Stimulated activated naive B cell treated with anti-CD40 and anti-IgM and Interleukin-4, amounts not matched to agents 10 μg/mL and 1 μg/mL and 100 μg/mL, for 72 hours (primary cell): ENCODE data around the gene SAMD11.
A peak's percentile ranks its signal among the peaks of the same experiment; 100 is the strongest.
"Not testable (repeated sequence)": the region's sequence is repeated elsewhere in the genome, so short reads cannot be mapped to it uniquely, and the experiment has no call there.

Experiments used
- ATAC-seq, 2 donors: fragments of 150-1000 bp; cut with Tn5 transposase; replicated peaks; 2 replicates each; pipeline ENCODE4 v1.10.0; 2021; ENCODE audit warnings: moderate library complexity in 1 of 2
- DNase-seq: peaks from one replicate; pipeline ENCODE4 v3.0.0; 2021
- H3K27ac Mint-ChIP-seq: one replicate; pipeline ENCODE4 v1.8.0; 2022; ENCODE audit warnings: mild to moderate bottlenecking, mixed read lengths
- H3K27me3 Mint-ChIP-seq, 2 donors: one replicate each; pipeline ENCODE4 v1.8.0; 2022; ENCODE audit warnings: mixed read lengths in 2 of 2
- H3K36me3 Mint-ChIP-seq, 2 donors: one replicate each; pipeline ENCODE4 v1.8.0; 2022; ENCODE audit warnings: mixed read lengths in 2 of 2, mild to moderate bottlenecking in 1 of 2
- H3K4me1 Mint-ChIP-seq, 2 donors: one replicate each; pipeline ENCODE4 v1.8.0; 2022; ENCODE audit warnings: mixed read lengths in 2 of 2, mild to moderate bottlenecking in 1 of 2
- H3K4me3 Mint-ChIP-seq, 2 donors: one replicate each; pipeline ENCODE4 v1.8.0; 2022; ENCODE audit warnings: mild to moderate bottlenecking in 2 of 2, mixed read lengths in 2 of 2, moderate library complexity in 1 of 2
- H3K9me3 Mint-ChIP-seq, 2 donors: one replicate each; pipeline ENCODE4 v1.8.0; 2022; ENCODE audit warnings: mixed read lengths in 2 of 2, mild to moderate bottlenecking in 1 of 2

Gene SAMD11

DNA sequence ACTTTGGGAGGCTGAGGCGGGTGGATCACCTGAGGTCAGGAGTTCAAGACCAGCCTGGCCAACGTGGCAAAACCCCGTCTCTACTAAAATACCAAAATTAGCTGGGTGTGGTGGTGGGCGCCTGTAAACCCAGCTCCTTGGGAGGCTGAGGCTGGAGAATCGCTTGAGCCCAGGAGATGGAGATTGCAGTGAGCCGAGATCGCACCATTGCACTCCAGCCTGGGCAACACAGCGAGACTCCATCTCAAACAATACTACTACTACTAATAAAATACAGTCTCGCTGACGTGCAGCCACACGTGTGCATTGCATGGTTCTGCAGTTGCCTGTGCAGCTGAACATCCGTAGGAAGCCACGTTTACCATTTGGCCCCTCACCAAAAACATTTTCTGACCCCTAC lies 23.1 kb downstream of the SAMD11 start:
- not testable (repeated sequence) for ATAC-seq, H3K27ac Mint-ChIP-seq, H3K4me3 Mint-ChIP-seq, H3K9me3 Mint-ChIP-seq, H3K27me3 Mint-ChIP-seq, DNase-seq
- Mint-ChIP-seq H3K4me1 (peaks cover 4 to 10% of the 10 kb centered on the region in 2 donors), H3K36me3 (peaks cover 63 to 73% of the 10 kb centered on the region in 2 donors)

DNA sequence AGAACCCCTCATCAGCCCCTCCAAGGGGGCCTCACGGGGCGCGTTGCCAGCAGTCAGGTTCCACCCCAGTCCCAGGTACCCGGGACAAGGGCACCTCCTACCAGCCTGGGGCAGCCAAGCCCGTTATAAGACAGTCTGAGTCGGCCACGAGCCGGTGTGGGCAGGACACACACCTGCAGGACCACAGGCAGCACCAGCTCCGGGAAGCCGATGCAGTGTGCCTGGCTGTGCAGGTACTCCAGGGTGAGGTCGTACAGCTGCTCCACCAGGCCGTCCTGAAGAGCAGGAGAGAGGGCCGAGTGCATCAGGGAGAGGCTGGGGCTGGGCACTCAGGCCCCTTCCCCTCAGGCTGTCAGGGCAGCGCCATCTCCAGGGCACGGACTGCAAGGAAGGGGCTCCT lies 24.2 kb downstream of the SAMD11 start:
- DNase-seq: no peak
- Mint-ChIP-seq H3K27me3 (peaks cover 0 to 5% of the 10 kb centered on the region in 2 donors), H3K9me3 (no peaks in the 10 kb centered on the region), H3K36me3 (peaks cover 66 to 79% of the 10 kb centered on the region in 2 donors), H3K27ac (no peak overlapping the region), H3K4me1 (peaks cover 6 to 9% of the 10 kb centered on the region in 2 donors), H3K4me3 (no peak overlapping the region)
- ATAC-seq: no peak

DNA sequence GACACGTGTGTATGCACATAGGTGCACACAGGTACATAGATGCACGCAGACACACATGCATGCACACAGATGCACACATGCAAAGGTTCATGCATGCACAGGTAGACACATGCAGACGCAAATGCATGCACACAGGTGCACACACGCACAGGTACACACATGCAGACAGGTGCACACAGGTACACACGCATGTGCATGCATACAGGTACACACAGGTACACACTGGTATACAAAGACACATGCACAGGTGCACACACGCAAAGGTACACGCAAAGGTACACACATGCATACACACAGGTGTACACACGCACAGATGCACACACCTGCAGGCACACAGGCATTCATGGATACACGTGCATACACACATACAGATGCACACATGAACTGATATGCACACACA lies 26.5 kb downstream of the SAMD11 start:
- Mint-ChIP-seq H3K27me3 (no peaks in the 10 kb centered on the region), H3K27ac (no peak overlapping the region), H3K4me3 (no peak overlapping the region), H3K9me3 (no peaks in the 10 kb centered on the region), H3K4me1 (peaks cover 8 to 15% of the 10 kb centered on the region in 2 donors), H3K36me3 (peaks cover 74 to 88% of the 10 kb centered on the region in 2 donors)
- ATAC-seq (no peak), DNase-seq (no peak)

DNA sequence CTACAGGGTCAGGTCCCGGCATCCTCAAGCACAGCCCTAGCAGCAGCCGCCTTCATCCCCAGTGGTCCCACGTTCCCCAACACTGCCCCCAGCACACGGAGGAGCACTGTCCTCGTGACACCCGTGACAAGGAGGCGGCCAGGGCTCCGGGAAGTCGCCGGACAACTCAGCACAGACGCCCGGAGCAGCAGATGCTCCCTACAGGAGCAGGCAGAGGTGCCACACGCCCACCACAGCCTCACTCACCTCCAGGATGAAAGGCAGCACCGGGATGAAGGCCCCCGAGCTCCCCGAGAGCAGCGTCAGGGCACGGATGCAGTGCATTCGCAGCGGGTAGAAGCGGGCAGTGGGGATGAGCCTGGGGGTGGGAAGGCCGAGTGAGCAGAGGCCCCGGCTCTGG lies 27.2 kb downstream of the SAMD11 start:
- Mint-ChIP-seq H3K27me3 (no peaks in the 10 kb centered on the region), H3K4me1 (peaks cover 10 to 16% of the 10 kb centered on the region in 2 donors), H3K36me3 (peaks cover 74 to 85% of the 10 kb centered on the region in 2 donors), H3K27ac (no peak overlapping the region), H3K9me3 (no peaks in the 10 kb centered on the region), H3K4me3 (no peak overlapping the region)
- ATAC-seq (no peak), DNase-seq (no peak)

DNA sequence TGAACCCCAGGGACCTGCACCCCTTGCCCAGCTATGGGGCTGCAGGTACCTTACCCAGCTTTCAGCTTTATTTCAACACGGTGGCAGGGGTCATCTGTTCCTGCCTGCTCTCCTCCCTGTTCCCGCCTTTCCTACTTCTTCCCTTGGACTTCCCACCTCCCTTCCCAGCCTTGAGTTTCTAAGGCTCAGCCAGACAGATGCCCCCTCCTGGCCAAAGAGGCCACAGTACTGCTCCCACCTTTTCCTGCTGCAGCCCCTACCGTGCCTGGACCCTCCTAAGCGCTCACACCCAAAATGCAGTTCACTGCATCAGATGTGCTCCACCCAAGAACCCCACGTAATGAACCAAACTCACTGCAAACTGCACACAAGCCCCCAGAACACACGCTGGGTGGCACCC lies 27.6 kb downstream of the SAMD11 start:
- Mint-ChIP-seq H3K36me3 (peaks cover 71 to 84% of the 10 kb centered on the region in 2 donors), H3K4me1 (peaks cover 10 to 18% of the 10 kb centered on the region in 2 donors), H3K4me3 (no peak overlapping the region), H3K9me3 (no peaks in the 10 kb centered on the region), H3K27ac (no peak overlapping the region), H3K27me3 (no peaks in the 10 kb centered on the region)
- DNase-seq (no peak), ATAC-seq (no peak)

DNA sequence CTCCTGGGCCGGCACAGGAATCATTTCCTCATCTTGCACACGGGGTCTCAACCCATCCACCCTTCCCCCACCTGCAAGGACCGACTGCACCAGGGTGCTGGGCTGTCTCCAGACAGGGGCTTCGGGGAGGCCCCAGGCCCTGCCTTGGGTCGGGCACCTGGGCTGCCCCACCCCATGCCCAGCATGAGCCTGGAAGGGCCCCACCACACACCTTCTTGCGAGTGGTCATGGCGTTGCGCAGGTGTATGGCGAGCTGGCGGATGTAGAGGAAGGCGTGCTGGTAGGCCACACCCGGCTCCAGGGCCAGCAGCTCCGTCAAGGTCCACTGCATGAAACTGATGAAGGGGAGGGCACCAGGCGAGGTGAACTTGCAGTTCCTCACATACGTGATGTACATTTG lies 28.5 kb downstream of the SAMD11 start:
- ATAC-seq: no peak
- peaks cover 14 to 27% of the 10 kb centered on the region in 2 donors for H3K4me1 Mint-ChIP-seq
- no peak overlapping the region for H3K27ac Mint-ChIP-seq
- H3K27me3 Mint-ChIP-seq: no peaks in the 10 kb centered on the region
- no peaks in the 10 kb centered on the region for H3K9me3 Mint-ChIP-seq
- DNase-seq: no peak
- no peak overlapping the region for H3K4me3 Mint-ChIP-seq
- H3K36me3 Mint-ChIP-seq: peaks cover 70 to 83% of the 10 kb centered on the region in 2 donors

DNA sequence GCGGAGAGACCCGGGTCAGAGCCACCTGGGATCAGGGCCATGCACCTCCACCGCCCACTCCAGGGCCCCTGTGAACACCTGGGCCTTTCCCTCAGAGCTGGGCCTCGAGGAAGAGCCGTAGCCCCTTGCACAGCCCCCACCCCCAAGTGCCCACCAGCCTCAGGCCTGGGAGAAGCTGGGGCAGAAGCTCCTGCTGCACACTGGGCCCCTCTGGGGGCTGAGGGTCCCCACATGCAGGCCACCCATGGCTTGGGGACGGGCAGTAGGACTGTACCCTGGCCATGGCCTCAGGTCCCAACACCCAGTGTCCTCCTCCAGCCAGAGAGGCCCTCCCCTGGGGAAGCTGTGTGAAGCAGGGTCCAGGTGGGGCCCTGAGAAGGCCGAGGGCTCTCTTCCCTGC lies 28.9 kb downstream of the SAMD11 start:
- ATAC-seq: no peak
- DNase-seq: no peak

DNA sequence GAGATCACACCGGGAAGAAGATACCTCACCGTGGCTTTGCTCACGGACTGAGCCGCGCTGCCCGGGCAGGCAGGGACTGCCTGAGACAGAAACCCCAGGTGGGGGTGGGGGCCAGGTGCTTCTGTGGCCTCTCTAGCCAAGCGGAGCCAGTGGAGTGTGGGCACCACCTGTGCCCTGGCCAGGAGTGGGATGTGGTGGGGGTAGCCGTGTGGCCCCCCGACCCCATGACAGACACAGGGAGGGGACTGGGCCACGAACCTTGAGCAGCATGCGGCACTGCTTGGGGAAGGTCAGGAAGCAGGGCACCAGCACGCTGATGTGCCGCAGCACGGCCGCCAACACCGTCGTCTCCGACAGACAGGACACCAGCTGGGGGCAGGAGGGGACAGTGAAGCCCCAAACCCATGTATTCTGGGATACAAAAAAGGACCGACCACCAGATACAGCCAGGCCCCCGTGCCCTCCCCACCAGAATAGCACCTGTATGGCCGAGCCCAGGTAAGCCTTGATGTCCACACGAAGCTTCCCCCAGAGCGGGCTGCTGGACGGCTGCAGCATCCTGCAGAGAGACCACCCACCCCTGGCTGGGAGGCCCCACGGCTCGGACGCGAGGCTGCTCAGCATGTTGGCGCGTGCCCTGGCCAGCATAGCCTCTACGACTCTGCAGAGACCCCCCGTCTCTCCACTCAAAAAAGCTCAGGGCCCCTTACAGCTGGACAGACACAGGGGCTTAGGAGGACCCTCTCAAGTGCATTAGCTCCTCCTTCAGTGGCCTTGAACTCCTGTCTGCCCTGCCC lies 30.0 kb downstream of the SAMD11 start:
- Mint-ChIP-seq H3K36me3 (peaks cover 62 to 78% of the 10 kb centered on the region in 2 donors), H3K4me1 (peaks cover 23 to 40% of the 10 kb centered on the region in 2 donors), H3K4me3 (no peak overlapping the region), H3K9me3 (no peaks in the 10 kb centered on the region), H3K27me3 (no peaks in the 10 kb centered on the region), H3K27ac (no peak overlapping the region)
- ATAC-seq: no peak
- DNase-seq: no peak

More for the DNA sequence above, 28.9 kb downstream of the SAMD11 start:
- H3K27ac Mint-ChIP-seq: no peak overlapping the region
- H3K9me3 Mint-ChIP-seq: no peaks in the 10 kb centered on the region
- H3K4me1 Mint-ChIP-seq: peaks cover 18 to 31% of the 10 kb centered on the region in 2 donors
- no peak overlapping the region for H3K4me3 Mint-ChIP-seq
- H3K27me3 Mint-ChIP-seq: no peaks in the 10 kb centered on the region
- H3K36me3 Mint-ChIP-seq: peaks cover 69 to 83% of the 10 kb centered on the region in 2 donors

DNA sequence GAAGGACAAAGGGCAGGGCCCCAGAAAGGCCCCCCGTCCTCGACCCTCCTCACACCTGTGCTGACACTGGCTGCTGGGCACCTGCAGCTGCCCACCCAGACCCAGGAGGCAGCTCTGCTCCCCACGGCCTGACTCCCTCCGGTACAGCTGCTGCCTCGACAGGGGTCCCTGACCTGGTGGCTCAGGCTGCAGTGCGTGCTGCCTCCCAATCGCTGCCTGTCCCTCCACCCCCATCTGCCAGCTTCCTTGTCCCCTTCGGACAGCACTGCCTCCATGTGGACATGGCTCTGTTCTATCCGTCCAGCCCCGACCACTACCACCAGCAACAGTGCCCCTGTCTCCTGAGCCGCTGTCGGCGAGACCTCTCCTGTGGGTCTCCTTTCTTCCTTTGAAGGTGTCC lies 31.2 kb downstream of the SAMD11 start:
- peaks cover 50 to 66% of the 10 kb centered on the region in 2 donors for H3K36me3 Mint-ChIP-seq
- peaks cover 23 to 48% of the 10 kb centered on the region in 2 donors for H3K4me1 Mint-ChIP-seq
- DNase-seq (no peak), ATAC-seq (no peak)
- no peak overlapping the region for H3K4me3 Mint-ChIP-seq
- H3K27me3 Mint-ChIP-seq: no peaks in the 10 kb centered on the region
- no peaks in the 10 kb centered on the region for H3K9me3 Mint-ChIP-seq
- H3K27ac Mint-ChIP-seq: no peak overlapping the region

DNA sequence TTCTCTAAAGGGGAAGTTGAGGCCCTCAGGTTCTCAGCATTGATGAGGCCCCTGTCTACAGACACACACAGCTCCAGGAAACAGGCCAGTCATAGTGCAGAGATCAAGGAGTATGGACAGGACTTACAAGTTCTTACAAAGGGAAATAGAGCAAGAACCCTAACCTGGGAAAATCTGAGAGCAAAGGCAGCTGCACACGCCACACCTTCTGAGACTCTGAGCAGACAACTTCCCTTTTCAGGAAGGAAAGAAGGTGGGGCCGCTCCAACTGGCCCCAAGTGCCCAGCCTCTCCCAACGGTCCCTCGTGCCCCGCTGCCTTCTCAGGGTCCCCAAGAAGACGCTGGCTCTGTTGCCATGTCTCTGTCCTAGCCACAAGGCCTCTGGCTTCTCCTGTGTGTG lies 31.8 kb downstream of the SAMD11 start:
- Mint-ChIP-seq H3K27ac (no peak overlapping the region), H3K4me1 (peaks cover 23 to 48% of the 10 kb centered on the region in 2 donors), H3K27me3 (no peaks in the 10 kb centered on the region), H3K4me3 (no peak overlapping the region), H3K36me3 (peaks cover 48 to 60% of the 10 kb centered on the region in 2 donors), H3K9me3 (no peaks in the 10 kb centered on the region)
- no peak for ATAC-seq
- DNase-seq: no peak

DNA sequence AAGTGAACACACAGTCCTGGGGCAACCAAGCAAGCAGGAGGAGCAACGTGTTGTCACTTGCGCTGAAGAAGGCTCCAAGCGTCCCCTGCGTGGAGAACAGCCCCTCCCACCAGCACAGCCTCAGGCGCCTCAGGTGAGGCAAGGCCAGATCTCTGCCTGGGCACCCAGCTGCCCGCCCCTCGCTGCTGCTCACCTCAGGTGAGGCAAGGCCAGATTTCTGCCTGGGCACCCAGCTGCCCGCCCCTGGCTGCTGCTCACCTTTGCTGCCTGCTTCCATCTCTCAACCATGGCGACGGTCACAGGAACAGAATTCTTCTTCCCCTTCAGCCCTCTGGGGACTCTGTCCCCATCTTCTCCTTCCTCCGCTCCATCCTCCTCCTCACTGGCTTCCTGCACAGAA lies 32.9 kb downstream of the SAMD11 start:
- Mint-ChIP-seq H3K27ac (no peak overlapping the region), H3K9me3 (no peaks in the 10 kb centered on the region), H3K27me3 (no peaks in the 10 kb centered on the region), H3K36me3 (peaks cover 38 to 49% of the 10 kb centered on the region in 2 donors), H3K4me1 (peaks cover 20 to 53% of the 10 kb centered on the region in 2 donors), H3K4me3 (no peak overlapping the region)
- no peak for ATAC-seq
- DNase-seq: no peak

DNA sequence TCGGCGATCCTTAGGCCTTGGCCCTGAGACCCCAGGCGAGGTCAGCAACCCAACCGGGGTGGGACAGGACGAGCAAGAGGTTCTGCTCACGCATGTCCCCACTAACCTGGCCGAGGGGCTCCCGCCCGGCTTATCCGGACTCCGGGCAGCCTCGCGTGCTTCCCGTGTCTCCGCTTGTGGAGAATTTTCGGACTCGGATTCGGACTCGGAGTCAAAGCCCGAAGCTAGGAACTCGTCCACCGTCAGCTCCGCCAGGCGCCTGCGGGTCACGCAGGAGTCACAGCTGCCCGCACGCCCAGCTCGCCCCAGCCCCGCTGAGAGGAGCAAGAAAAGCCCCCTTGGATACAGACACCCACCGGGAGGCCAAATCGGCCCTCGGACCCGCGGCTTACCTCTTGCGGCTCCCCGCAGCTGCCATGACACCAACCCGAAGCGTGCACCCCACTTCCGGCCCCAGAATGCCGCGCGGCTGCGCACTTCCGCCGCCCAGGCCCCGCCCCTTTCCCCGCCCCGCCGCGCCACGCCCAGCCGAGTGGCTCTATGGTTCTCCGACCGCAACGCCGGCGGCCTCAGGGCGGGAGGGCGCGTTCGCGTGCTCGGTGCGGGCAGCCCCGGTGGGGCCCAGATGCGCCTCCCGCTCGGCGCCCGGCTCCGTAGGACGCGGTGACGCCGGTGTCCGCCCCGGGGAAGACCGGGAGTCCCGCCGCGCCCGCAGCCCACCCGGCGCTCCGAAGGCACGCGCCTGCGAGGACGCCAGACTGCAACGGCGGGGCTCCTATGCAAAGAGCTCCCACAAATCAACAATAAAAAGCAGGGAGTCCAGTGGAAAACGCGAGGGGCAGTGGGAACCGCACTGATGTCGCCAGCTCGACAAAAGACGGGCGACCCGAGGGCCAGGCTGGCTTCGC lies 35.4 kb downstream of the SAMD11 start, which contains the start of gene NOC2L:
NOC2L (minus strand) TSS at position 434 of the 908 bp plus-strand sequence; CDS start at position 418, 16 bp downstream.
- H3K4me1 Mint-ChIP-seq: peaks cover 21 to 56% of the 10 kb centered on the region in 2 donors
- H3K27me3 Mint-ChIP-seq: no peaks in the 10 kb centered on the region
- peak within 1 kb of the TSS; percentile 86 to 96 for H3K4me3 Mint-ChIP-seq
- peak within 1 kb of the TSS; percentile 90 for H3K27ac Mint-ChIP-seq
- H3K36me3 Mint-ChIP-seq: peaks cover 33 to 45% of the 10 kb centered on the region in 2 donors
- DNase-seq (peak; percentile 88), ATAC-seq (peak; percentile 87 to 91)
- H3K9me3 Mint-ChIP-seq: no peaks in the 10 kb centered on the region

DNA sequence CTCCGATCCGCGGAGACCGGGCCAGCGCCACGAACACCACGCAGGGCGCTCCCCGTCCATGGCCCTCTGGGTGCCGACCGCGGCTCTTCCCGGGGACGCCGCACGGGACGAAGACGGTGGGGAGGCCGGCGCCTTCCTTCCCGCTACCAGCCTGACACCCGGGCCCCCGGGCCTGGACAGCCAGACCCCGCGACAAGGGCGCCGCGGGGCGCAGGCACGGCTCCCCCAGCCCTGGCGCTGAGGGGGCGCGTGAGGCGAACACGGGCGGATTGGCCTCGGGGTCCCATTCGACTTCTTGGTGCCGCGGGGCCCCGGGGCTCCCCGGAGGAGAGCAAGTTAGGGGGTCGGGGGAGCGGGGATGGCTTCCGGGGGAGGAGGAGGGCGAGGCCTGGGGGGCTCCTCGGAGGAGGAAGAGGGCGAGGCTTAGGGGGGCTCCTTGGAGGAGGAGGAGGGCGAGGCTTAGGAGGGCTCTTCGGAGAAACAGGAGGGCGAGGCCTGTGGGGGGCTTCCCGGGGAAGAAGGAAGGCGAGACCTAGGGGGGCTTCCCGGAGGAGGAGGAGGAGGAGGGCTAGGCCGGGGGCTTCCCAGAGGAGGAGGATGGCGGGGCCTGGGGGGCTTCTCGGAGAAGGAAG lies 36.1 kb downstream of the SAMD11 start:
- no peak for ATAC-seq

More for the DNA sequence above, 36.1 kb downstream of the SAMD11 start:
- Mint-ChIP-seq H3K27ac (peak overlapping the region; percentile 81), H3K4me1 (peaks cover 21 to 51% of the 10 kb centered on the region in 2 donors), H3K4me3 (peak overlapping the region; percentile 86 to 96), H3K36me3 (peaks cover 25 to 37% of the 10 kb centered on the region in 2 donors), H3K9me3 (no peaks in the 10 kb centered on the region), H3K27me3 (no peaks in the 10 kb centered on the region)
- DNase-seq: no peak
